Lower leg skin (tissue), 3 donors: ENCODE measurements around the gene JAML.

Experiments used
- CTCF ChIP-seq, 3 donors: fragments of 450-650 bp; IDR thresholded peaks; one replicate each; pipeline ENCODE4 v1.5.1; 2016; ENCODE audit warnings: antibody characterized with exemption in 3 of 3, mild to moderate bottlenecking in 3 of 3, moderate library complexity in 2 of 3
- POLR2A ChIP-seq, 2 donors: fragments of 450-650 bp; IDR thresholded peaks; one replicate each; pipeline ENCODE4 v1.6.1; 2016 to 2017; ENCODE audit warnings: antibody characterized with exemption in 2 of 2, mild to moderate bottlenecking in 1 of 2, moderate library complexity in 1 of 2

GRCh38 chr11:118223570-118223969 lies 1.2 kb downstream of the JAML start:
- TF ChIP-seq CTCF (IDR thresholded peaks at IDR 0.05) (no peak), POLR2A (IDR thresholded peaks at IDR 0.05) (no peak)
